Measurements from ENCODE around the gene KCND3.
A peak's percentile ranks its signal among the peaks of the same experiment; 100 is the strongest.

The KCND3 gene

GRCh38 chr1:112027696-112028095, 38.2 kb upstream of the KCND3 start (continued):
- TF ChIP-seq OVOL3 (tag by site-specific recombination; IDR thresholded peaks at IDR 0.05), result no peak
- no peak for TF ChIP-seq ZNF394 (tag by site-specific recombination; IDR thresholded peaks at IDR 0.05; ENCODE audit: borderline replicate concordance)
- no peak for TF ChIP-seq ZNF677 (tag by site-specific recombination; IDR thresholded peaks at IDR 0.05)
- TF ChIP-seq ZNF792 (tag by site-specific recombination; IDR thresholded peaks at IDR 0.05), result no peak
- TF ChIP-seq ZBTB8A (tag by site-specific recombination; IDR thresholded peaks at IDR 0.05), result no peak

GRCh38 chr1:112026501-112026900, 37.0 kb upstream of the KCND3 start:
- Histone ChIP-seq H3K4me3 (ENCODE audit: low read depth, low read length) (no peak overlapping the region), H3K36me3 (ENCODE audit: control insufficient read depth in 2 of 2, insufficient read depth in 1 of 2, low read length in 2 of 2) (no peaks in the 10 kb centered on the region), H3K9me3 (ENCODE audit: control insufficient read depth, insufficient read depth, low read depth, low read length) (no peaks in the 10 kb centered on the region), H3K27ac (ENCODE audit: extremely low read depth, low read depth, low read length) (no peak overlapping the region), H3K4me1 (ENCODE audit: control insufficient read depth, insufficient read depth, low read length) (no peaks in the 10 kb centered on the region)
- ChIA-PET CTCF (no interaction called here), POLR2A (no interaction called here)
- TF ChIP-seq ZNF596 (tag by site-specific recombination; IDR thresholded peaks at IDR 0.05), result no peak
- TF ChIP-seq RBAK (tag by site-specific recombination; IDR thresholded peaks at IDR 0.05), result no peak
- TF ChIP-seq ZNF426 (tag by site-specific recombination; IDR thresholded peaks at IDR 0.05), result no peak
- no peak for TF ChIP-seq MYNN (tag by site-specific recombination; IDR thresholded peaks at IDR 0.05; ENCODE audit: borderline replicate concordance)
- TF ChIP-seq ZBTB8A (tag by site-specific recombination; IDR thresholded peaks at IDR 0.05), result no peak
- TF ChIP-seq ZNF707 (tag by site-specific recombination; IDR thresholded peaks at IDR 0.05), result no peak
- TF ChIP-seq, protein P1, sequence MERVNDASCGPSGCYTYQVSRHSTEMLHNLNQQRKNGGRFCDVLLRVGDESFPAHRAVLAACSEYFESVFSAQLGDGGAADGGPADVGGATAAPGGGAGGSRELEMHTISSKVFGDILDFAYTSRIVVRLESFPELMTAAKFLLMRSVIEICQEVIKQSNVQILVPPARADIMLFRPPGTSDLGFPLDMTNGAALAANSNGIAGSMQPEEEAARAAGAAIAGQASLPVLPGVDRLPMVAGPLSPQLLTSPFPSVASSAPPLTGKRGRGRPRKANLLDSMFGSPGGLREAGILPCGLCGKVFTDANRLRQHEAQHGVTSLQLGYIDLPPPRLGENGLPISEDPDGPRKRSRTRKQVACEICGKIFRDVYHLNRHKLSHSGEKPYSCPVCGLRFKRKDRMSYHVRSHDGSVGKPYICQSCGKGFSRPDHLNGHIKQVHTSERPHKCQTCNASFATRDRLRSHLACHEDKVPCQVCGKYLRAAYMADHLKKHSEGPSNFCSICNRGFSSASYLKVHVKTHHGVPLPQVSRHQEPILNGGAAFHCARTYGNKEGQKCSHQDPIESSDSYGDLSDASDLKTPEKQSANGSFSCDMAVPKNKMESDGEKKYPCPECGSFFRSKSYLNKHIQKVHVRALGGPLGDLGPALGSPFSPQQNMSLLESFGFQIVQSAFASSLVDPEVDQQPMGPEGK (tag by site-specific recombination; IDR thresholded peaks at IDR 0.05), result no peak
- TF ChIP-seq, protein P2, sequence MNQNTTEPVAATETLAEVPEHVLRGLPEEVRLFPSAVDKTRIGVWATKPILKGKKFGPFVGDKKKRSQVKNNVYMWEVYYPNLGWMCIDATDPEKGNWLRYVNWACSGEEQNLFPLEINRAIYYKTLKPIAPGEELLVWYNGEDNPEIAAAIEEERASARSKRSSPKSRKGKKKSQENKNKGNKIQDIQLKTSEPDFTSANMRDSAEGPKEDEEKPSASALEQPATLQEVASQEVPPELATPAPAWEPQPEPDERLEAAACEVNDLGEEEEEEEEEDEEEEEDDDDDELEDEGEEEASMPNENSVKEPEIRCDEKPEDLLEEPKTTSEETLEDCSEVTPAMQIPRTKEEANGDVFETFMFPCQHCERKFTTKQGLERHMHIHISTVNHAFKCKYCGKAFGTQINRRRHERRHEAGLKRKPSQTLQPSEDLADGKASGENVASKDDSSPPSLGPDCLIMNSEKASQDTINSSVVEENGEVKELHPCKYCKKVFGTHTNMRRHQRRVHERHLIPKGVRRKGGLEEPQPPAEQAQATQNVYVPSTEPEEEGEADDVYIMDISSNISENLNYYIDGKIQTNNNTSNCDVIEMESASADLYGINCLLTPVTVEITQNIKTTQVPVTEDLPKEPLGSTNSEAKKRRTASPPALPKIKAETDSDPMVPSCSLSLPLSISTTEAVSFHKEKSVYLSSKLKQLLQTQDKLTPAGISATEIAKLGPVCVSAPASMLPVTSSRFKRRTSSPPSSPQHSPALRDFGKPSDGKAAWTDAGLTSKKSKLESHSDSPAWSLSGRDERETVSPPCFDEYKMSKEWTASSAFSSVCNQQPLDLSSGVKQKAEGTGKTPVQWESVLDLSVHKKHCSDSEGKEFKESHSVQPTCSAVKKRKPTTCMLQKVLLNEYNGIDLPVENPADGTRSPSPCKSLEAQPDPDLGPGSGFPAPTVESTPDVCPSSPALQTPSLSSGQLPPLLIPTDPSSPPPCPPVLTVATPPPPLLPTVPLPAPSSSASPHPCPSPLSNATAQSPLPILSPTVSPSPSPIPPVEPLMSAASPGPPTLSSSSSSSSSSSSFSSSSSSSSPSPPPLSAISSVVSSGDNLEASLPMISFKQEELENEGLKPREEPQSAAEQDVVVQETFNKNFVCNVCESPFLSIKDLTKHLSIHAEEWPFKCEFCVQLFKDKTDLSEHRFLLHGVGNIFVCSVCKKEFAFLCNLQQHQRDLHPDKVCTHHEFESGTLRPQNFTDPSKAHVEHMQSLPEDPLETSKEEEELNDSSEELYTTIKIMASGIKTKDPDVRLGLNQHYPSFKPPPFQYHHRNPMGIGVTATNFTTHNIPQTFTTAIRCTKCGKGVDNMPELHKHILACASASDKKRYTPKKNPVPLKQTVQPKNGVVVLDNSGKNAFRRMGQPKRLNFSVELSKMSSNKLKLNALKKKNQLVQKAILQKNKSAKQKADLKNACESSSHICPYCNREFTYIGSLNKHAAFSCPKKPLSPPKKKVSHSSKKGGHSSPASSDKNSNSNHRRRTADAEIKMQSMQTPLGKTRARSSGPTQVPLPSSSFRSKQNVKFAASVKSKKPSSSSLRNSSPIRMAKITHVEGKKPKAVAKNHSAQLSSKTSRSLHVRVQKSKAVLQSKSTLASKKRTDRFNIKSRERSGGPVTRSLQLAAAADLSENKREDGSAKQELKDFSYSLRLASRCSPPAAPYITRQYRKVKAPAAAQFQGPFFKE (tag by site-specific recombination; IDR thresholded peaks at IDR 0.05; ENCODE audit: borderline replicate concordance), result no peak
- no peak for TF ChIP-seq GFI1B (tag by site-specific recombination; IDR thresholded peaks at IDR 0.05)
- TF ChIP-seq ZNF521 (tag by site-specific recombination; IDR thresholded peaks at IDR 0.05), result no peak
- no peak for TF ChIP-seq ZNF621 (tag by site-specific recombination; IDR thresholded peaks at IDR 0.05)

- H3K9me3 ChIP-seq (ENCODE audit: control insufficient read depth, insufficient read depth, low read depth, low read length), result no peaks in the 10 kb centered on the region
- no peaks in the 10 kb centered on the region for H3K4me1 ChIP-seq (ENCODE audit: control insufficient read depth, insufficient read depth, low read length)
- CTCF ChIA-PET, result interaction anchor here (0.7 kb wide), 1 partner anchor 29 kb away, joined by 4 read pairs; no protein-coding TSS in a partner anchor
- POLR2A ChIA-PET, result no interaction called here
- H3K27ac ChIP-seq (ENCODE audit: extremely low read depth, low read depth, low read length), result no peak overlapping the region
- no peak overlapping the region for H3K4me3 ChIP-seq (ENCODE audit: low read depth, low read length)
- H3K36me3 ChIP-seq (ENCODE audit: control insufficient read depth in 2 of 2, insufficient read depth in 1 of 2, low read length in 2 of 2), result no peaks in the 10 kb centered on the region
- no peak for TF ChIP-seq SP7 (tag by site-specific recombination; IDR thresholded peaks at IDR 0.05)
- TF ChIP-seq SP3 (tag by site-specific recombination; IDR thresholded peaks at IDR 0.05), result no peak
- TF ChIP-seq ZSCAN30 (tag by site-specific recombination; IDR thresholded peaks at IDR 0.05), result no peak
- TF ChIP-seq PRDM4 (tag by site-specific recombination; IDR thresholded peaks at IDR 0.05), result 0 out of 2 replicates have a peak, but pooled peaks have one; percentile 52
- no peak for TF ChIP-seq BCL11B (tag by site-specific recombination; IDR thresholded peaks at IDR 0.05; ENCODE audit: low read depth)
These were observed 36.5 kb upstream of the KCND3 start for GRCh38 chr1:112026016-112026415.
